Ramos (cell line): ENCODE results near the gene PPP1R11.

Experiments used
- in situ Hi-C: fragments of 300-500 bp; cut with MboI; formaldehyde crosslinking; loops from one replicate; pipeline ENCODE4 v1.14.3; 2022; ENCODE audit warnings: low sequenced_read_pairs; ENCODE audit not compliant: unreplicated experiment

PPP1R11 gene

GRCh38 chr6:30092852-30093543 lies 26.0 kb downstream of the PPP1R11 start:
- in situ Hi-C loops, result no loop called here

- in situ Hi-C loops, result no loop called here
Measured at GRCh38 chr6:30093951-30094661, 27.1 kb downstream of the PPP1R11 start.

- in situ Hi-C loops, result no loop called here
Measured at GRCh38 chr6:30096829-30097228, 29.8 kb downstream of the PPP1R11 start.

- in situ Hi-C loops, result no loop called here
Measured at GRCh38 chr6:30097902-30098768, 31.1 kb downstream of the PPP1R11 start.

GRCh38 chr6:30100154-30100553 lies 33.2 kb downstream of the PPP1R11 start:
- in situ Hi-C loops, result no loop called here

- in situ Hi-C loops, result no loop called here
Measured at GRCh38 chr6:30100585-30101443, 33.8 kb downstream of the PPP1R11 start.

- in situ Hi-C loops, result no loop called here
Measured at GRCh38 chr6:30101444-30102413, 34.7 kb downstream of the PPP1R11 start.

GRCh38 chr6:30102414-30102969 lies 35.5 kb downstream of the PPP1R11 start:
- in situ Hi-C loops, result no loop called here

- in situ Hi-C loops, result no loop called here
Measured at GRCh38 chr6:30102970-30103871, 36.2 kb downstream of the PPP1R11 start.

GRCh38 chr6:30103872-30104179 lies 36.8 kb downstream of the PPP1R11 start:
- in situ Hi-C loops, result no loop called here

GRCh38 chr6:30104661-30105060 lies 37.7 kb downstream of the PPP1R11 start:
- in situ Hi-C loops, result no loop called here

- in situ Hi-C loops, result no loop called here
Measured at GRCh38 chr6:30111266-30111856, 44.4 kb downstream of the PPP1R11 start.

- in situ Hi-C loops, result no loop called here
Measured at GRCh38 chr6:30112402-30112994, 45.5 kb downstream of the PPP1R11 start.

- in situ Hi-C loops, result no loop called here
Measured at GRCh38 chr6:30113003-30113759, 46.2 kb downstream of the PPP1R11 start, which contains the start of gene TRIM31. TRIM31 (minus strand) TSS chr6:30113090; CDS start chr6:30112805, 285 bp downstream.

- in situ Hi-C loops, result no loop called here
Measured at GRCh38 chr6:30113841-30114240, 46.8 kb downstream of the PPP1R11 start.

GRCh38 chr6:30116724-30117123 lies 49.7 kb downstream of the PPP1R11 start:
- in situ Hi-C loops, result no loop called here
